ELF-1 (cell line): ENCODE data around the gene LIPM.
"Not testable (repeated sequence)": the region's sequence is repeated elsewhere in the genome, so short reads cannot be mapped to it uniquely, and the experiment has no call there.

ENCODE experiments used
- DNase-seq: peaks from one replicate; pipeline ENCODE4 v3.0.0-alpha.2; 2016; ENCODE audit warnings: low read depth, low spot score

LIPM gene

GRCh38 chr10:88803641-88804040 is 1.1 kb downstream of the LIPM start:
- no peak for DNase-seq

GRCh38 chr10:88804083-88804812 is 1.7 kb downstream of the LIPM start:
- DNase-seq, result peak; percentile 37

GRCh38 chr10:88805361-88805760 is 2.8 kb downstream of the LIPM start:
- no peak for DNase-seq

GRCh38 chr10:88805924-88806323 is 3.4 kb downstream of the LIPM start:
- DNase-seq, result no peak

- DNase-seq, result no peak
Measured at GRCh38 chr10:88809621-88810020, 7.1 kb downstream of the LIPM start.

- DNase-seq, result peak; percentile 35
Measured at GRCh38 chr10:88810196-88810961, 7.8 kb downstream of the LIPM start.

- no peak for DNase-seq
Measured at GRCh38 chr10:88813200-88813599, 10.7 kb downstream of the LIPM start.

- DNase-seq, result no peak
Measured at GRCh38 chr10:88819290-88819689, 16.8 kb downstream of the LIPM start.

GRCh38 chr10:88820748-88821401 is 18.3 kb downstream of the LIPM start:
- no peak for DNase-seq

- DNase-seq, result no peak
Measured at GRCh38 chr10:88826388-88826787, 23.9 kb downstream of the LIPM start.

GRCh38 chr10:88827671-88828070 is 25.1 kb downstream of the LIPM start:
- DNase-seq, result no peak

- no peak for DNase-seq
Measured at GRCh38 chr10:88828310-88828709, 25.8 kb downstream of the LIPM start.

GRCh38 chr10:88830643-88831268 is 28.2 kb downstream of the LIPM start:
- no peak for DNase-seq

GRCh38 chr10:88831709-88832108 is 29.2 kb downstream of the LIPM start:
- DNase-seq, result no peak

- DNase-seq, result no peak
Measured at GRCh38 chr10:88832376-88832775, 29.8 kb downstream of the LIPM start.

GRCh38 chr10:88833156-88833555 is 30.6 kb downstream of the LIPM start:
- no peak for DNase-seq

GRCh38 chr10:88833723-88834122 is 31.2 kb downstream of the LIPM start:
- no peak for DNase-seq

- peak; percentile 52 for DNase-seq
Measured at GRCh38 chr10:88835096-88835909, 32.8 kb downstream of the LIPM start.

- DNase-seq, result no peak
Measured at GRCh38 chr10:88835910-88836221, 33.3 kb downstream of the LIPM start.

- not testable (repeated sequence) for DNase-seq
Measured at GRCh38 chr10:88837632-88838031, 35.1 kb downstream of the LIPM start.

- no peak for DNase-seq
Measured at GRCh38 chr10:88838766-88839350, 36.3 kb downstream of the LIPM start.
